GM19035 (cell line): Measurements from ENCODE around the gene TUBB4B.

Experiments
- ATAC-seq: cut with Tn5 transposase; IDR thresholded peaks from one replicate; pipeline ENCODE4 v1.9.1; 2021; ENCODE audit not compliant: unreplicated experiment

The TUBB4B gene

DNA sequence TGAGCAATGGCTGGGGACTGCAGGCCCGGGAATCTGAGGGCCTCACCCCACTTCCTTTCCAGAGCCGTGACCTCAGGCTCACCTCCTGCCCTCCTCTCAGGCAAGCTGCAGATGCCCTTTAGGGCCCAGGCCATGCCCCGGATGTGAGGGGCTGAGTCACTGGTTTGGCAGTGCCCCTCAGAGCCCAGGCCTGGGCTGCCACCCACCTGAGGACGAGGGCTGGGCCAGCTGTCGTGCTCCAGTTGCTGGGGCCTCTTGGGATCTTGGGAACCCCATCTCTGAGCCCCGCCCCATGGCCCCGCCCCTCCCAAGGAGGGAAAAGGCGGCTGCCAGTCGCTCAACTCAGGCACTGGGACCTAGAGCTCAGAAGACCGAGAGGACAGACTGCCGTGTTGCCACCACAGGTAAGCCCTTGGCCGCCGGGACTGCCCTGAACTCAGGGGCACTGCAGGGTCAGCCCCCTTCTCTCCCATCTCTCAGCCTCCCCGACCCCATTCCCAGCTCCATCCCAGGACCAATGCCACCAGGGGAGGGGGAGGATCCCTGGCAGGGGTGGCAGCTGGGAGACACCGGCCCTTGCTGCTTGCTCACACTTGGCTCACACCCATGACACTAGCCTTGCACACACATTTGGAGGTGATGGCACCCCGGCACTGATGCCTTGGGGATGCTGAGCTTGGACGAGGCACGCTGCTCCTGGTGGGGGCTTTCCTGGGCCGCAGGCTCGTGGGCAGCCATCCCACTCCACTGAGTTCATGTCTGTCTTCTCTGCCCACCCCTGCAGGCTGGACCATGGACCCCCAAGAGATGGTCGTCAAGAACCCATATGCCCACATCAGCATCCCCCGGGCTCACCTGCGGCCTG is 16.0 kb upstream of the TUBB4B start, which contains the start of gene CYSRT1:
CYSRT1 (plus strand) TSS at position 345 of the 865 bp plus-strand sequence; CDS start at position 793, 448 bp downstream.
- ATAC-seq: no peak

DNA sequence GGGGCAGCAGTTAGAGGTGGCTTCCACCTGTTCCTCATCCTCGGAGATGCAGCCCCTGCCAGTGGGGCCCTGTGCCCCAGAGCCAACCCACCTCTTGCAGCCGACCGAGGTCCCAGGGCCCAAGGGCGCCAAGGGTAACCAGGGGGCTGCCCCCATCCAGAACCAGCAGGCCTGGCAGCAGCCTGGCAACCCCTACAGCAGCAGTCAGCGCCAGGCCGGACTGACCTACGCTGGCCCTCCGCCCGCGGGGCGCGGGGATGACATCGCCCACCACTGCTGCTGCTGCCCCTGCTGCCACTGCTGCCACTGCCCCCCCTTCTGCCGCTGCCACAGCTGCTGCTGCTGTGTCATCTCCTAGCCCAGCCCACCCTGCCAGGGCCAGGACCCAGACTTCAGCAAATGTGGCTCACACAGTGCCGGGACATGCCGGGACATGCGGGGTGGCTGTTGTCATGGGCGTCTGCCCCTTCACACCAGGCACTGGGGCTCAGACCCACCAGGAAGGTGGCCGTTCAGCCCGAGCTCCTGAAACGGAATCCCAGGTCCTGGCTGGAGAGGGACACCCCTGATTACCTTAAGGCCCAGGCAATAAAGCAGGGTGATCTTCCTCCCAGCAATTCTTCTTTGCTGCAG is 15.3 kb upstream of the TUBB4B start:
- no peak for ATAC-seq

DNA sequence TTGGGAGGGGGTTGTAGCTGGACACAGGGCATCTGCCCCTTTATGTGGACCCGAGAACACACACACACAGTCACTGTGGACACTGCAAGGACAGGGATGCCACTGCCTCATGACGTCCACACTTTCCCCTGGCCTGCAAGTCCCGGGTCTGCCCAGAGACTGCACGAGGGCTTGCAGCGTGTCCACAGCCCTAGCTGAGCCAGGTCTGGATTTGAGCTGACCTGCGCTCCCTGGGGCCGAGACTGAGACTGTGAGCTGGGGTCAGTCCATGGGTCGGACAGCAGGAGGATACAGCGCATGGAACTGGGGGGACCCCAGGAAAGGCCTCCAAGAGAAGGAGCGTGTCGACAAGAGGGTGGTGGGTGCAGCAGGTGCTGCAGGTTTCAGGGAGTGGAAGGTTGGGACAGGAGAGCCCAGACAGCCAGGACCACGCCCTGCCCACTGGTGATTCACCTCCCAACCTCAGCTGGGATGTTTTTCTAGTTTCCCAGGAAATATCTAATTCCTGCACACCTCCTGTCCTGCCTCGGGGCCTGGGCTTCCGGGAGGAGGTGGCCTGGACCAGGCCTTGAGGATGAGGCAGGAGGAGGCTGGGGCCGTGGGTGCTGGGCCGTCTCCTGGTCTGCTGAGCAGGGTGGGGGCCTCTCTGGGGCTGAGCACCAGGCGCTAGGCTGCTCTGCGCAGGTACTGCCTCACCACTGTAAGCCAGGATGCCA is 14.6 kb upstream of the TUBB4B start:
- no peak for ATAC-seq

DNA sequence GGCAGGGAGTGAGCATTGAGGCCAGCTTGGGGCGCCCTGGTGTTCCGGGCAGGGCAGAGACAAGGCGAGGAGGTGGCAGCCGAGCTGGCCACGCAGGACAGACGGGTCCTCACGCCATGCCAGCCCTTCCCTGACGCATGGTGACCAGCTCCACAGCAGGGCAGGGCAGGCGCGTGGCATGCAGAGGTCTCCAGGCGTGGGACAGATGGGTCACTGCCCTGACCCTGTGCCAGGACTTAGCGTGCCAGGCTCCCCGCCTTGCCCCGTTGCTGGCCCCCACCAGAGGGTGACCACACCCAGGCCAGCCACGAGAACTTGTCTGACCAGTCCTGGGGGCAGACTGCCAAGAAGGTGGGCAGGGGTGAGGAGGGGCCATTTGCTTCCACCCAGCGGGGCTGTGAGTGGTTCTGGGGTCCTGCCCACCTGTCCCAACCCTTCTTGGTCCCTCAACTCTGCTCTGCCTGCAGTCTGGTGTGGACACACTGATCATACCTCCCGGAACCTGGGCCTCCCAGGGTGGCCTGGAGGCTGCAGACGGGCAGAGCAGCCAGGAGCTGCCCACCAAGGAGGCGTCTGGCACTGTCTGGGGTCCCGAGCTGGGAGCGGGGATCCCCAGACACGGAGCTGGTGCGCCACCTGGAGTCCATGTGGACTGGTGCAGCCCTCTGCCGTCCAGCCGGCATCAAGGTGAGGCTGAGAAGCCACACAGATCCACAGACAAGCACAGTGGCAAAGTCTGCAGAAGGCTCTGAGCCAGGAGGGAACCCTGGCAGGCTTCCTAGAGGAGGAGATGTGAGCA is 13.8 kb upstream of the TUBB4B start, which contains the start of gene RNF224:
RNF224 (plus strand) TSS at position 449 of the 799 bp plus-strand sequence. CDS start 834 bp downstream, outside the sequence.
- ATAC-seq: no peak

DNA sequence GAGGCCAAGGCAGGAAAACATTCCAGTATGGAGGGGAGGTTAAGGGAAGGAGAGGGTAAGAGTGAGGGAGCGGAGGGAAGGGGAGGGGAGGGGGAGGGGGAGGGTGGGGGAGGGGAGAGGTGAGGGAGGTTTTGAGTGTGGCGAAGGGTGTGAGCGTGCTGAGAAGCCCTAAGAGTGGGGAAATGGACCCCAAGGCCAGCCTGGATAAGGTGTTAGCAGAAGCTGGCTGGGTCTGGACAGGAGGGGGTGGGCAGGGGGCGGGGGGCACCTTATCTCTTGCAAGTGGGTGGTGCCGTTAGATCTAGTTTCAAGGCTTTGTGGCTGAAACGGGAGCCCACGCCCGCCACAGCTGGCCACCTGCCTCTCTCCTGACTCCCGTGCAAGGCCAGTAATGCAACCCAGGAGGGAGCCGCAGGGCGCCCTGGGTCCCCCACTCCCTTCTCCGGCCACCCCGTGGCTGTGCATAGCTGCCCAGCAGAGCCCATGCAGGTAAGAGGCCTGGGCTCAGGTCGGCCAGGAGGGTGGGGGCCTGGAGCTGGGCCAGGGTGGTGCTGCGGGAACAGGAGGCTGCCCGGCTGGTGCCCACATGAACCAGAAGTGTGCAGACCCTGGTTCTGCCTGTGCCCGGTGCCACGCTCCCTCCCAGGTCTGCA is 13.1 kb upstream of the TUBB4B start:
- no peak for ATAC-seq

DNA sequence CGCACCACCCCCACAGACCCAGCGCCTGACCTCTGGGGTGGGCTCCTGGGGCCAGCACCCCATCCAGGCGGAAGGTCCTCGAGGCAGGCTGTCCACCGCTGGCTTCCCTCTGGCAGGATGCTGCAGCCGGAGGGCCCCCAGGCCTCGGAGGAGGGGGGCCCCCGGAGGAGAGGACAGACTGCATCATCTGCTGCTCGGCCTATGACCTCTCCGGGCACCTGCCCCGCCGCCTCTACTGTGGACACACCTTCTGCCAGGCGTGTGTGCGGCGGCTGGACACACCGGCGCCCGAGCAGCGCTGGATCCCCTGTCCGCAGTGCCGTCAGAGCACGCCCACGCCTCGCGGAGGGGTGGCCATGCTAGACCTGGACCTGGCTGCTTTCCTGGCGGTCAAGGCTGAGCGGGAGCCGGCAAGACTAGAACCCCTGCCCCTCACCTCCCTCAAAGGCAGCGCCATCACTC is 12.6 kb upstream of the TUBB4B start:
- ATAC-seq: no peak

DNA sequence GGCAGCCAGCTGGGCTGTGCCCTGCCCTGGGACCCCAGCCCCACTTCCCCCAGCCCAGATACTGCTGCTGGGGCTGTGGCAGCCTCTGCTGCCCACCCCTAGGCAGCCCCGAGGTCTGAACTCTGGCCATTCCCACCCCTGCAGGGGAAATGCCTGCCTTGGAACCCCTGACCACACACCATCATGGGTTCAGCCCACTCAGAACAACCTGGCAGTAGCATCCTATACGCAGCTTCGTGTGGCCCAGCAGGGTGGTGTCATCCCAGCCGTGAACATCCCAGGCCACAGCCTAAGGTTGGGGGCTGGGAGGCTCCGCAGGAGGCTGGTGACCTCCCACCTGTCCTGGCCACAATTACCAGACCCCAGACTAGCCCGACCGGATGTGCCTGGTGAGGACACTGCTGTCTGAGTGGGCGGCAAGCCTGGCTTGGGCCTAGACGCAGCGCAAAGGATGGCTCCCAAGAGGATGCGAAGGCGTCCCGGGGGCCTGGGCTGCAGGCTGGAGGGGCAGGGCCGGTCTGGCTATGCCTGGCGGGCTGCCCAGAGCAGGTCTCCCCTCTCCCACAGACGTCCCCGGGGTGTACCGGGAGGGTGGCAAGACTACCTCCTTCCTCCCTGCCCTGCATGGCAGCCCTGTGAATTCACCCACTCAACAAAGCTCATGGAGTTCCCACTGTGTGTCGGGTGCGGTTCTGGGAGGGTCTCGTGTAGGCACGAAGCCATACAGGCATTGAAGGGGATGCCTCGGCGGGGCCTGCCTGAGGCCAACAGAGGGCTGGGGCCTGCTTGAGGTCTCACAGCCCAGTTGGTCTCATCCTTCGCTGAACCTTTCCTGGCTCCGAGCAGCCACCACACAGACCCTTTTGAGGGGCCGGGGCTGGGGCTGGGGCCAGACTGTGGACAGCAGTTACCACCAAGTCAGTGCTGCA is 11.9 kb upstream of the TUBB4B start:
- no peak for ATAC-seq

DNA sequence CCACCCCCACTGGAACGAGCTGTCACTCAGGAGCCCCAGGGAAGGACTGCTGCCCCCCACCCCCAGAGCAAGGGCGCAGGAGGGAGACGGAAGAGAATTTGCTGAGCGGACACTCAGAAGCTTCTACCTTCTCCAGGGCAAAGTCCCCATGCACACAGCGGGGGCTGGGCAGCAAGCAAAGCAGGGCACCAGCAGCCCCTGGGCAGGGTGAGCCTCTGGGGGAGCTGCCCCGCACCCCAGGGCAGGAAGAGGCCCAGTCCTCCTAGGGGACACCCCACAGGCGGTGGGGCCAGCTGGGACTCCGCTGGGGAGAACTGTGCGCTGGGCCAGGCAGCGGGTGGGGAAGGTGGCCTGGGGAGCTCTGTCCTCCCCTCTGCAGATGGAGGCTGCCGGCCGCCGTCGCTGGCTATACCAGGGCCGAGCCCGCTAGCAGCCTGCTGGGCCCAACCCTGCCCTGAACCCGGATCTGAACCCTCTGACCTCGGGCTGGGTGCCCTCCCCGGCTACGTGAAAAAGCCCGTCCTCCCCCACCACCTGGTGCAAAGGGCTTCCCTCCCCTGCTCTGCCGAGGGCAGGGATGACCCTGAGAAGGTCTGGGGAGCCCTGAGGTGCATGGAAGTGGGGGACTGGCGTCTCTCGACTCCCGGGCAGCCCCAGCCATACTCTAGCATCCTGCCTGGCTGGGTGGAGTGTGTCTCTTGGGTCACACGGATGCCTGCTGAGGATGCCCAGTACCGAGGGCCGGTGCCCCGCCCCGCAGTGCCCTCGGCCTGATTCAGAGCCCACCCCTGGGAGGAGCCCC is 11.0 kb upstream of the TUBB4B start:
- ATAC-seq: no peak

DNA sequence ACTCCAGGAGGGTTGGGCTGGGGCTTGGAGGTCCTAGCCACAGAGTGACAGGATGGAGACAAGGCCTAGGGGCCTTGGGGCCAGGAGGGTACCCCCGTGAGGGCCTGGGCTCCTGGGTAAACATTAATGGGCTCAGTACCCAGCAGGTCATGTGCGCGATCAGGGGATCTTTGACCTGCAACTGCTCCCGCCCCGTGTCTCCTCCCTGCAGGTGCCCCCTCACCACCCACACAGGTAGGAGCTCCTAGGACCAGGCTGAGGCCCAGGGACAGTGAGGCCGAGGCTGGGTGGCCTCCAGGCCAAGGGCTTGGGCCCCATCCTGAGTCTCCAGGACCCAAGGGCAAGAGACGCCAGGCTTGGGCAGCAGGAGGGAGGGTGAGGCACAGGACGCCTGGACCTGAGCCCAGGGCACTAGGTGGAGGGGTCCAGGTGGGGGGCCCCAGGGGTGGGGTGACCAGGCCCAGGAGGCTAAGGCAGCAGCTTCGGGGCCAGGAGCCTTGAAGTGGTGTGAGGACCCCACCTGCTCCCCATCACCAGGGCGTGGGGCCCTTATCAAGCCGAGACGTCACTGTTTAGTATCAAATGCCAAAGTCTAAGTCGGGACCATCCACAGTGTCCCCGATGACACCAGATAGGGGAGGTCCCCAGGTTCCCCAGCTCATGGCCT is 10.2 kb upstream of the TUBB4B start, which contains the start of gene SLC34A3:
SLC34A3 (plus strand) TSS at position 197 of the 667 bp plus-strand sequence. CDS start 802 bp downstream, outside the sequence.
- ATAC-seq: no peak

DNA sequence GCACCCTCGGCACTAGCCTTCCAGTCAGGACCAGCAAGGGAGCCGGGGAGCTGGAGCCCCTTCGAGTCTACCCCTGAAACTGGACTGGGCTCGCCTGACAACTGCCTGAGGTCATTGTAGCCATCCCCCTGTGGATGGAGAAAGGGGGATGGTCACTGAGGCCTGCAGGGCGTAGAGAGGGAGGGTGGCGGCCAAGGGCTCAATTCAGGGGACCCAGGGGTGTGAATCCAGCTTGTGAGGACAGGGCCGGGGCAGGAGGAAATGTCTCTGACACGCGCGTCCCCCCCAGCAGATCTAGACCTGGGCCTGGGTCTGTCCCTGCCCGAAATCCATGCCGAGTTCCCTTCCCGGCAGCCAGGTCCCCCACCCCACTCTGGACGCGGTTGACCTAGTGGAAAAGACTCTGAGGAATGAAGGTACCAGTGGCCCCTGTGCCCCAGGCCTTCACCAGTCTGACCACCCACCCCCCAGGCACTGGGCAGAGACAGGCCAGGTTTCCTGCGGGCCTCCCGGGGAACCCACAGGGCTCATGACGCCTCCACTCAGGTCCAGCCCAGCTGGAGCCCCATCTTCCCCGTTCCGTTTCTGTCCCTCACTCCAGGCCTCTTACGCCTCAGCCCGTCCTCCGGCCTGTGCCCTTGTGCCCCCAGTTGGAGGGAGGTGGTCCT is 9.6 kb upstream of the TUBB4B start:
- no peak for ATAC-seq

DNA sequence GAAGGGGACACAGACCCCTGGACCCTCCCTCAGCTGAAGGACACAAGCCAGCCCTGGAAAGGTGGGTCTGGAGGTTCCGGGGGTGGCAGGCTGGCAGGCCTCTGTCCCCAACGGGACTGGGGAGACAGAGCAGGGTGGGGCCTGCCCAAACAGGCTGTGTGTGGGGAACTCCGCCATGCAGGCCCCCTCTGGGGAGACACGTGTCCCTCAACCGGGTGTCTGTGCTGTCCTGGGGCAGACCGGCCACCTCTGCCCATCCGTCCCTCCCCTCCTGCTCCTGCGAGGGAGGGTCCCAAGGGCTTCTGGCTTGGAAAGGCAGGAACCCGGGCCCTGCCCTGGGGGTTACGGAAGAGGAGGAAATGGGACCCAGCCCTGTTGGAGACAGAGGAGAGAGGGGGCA is 9.0 kb upstream of the TUBB4B start:
- no peak for ATAC-seq

DNA sequence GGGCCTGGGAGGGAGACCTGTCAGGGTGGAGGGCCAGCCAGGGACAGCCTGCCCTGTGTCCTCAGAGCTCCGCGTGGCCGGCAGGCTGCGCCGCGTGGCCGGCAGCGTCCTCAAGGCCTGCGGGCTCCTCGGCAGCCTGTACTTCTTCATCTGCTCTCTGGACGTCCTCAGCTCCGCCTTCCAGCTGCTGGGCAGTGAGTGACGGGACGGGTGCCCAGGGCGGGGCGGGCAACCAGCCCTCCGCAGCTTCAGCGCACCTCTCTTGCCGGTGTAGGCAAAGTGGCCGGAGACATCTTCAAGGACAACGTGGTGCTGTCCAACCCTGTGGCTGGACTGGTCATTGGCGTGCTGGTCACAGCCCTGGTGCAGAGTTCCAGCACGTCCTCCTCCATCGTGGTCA is 8.6 kb upstream of the TUBB4B start:
- no peak for ATAC-seq

DNA sequence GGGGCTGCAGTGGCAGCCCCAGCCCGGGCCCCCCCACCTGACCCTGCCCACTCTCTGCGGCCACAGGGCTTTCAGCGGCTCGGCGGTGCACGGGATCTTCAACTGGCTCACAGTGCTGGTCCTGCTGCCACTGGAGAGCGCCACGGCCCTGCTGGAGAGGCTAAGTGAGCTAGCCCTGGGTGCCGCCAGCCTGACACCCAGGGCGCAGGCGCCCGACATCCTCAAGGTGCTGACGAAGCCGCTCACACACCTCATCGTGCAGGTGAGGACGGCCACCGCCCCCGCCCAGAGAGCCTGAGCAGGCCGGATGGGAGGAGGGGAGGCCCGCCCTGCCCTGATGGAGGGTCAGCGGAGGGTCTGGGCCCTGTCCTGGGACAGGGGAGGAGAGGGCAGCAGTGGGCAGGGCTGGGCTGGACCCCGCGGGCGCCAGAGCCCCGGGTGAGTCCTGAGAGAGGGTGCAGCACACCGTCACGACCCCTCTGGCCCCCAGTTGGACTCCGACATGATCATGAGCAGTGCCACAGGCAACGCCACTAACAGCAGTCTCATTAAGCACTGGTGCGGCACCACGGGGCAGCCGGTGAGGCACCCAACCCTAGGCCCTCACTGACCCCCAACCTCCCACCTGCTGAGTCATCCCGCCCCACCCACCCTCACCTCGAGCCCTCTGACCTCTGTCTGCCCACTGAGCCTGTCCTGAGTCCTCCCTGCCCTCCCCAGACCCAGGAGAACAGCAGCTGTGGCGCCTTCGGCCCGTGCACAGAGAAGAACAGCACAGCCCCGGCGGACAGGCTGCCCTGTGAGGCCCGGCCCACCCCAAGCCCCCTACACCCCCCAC is 7.7 kb upstream of the TUBB4B start:
- ATAC-seq: no peak

DNA sequence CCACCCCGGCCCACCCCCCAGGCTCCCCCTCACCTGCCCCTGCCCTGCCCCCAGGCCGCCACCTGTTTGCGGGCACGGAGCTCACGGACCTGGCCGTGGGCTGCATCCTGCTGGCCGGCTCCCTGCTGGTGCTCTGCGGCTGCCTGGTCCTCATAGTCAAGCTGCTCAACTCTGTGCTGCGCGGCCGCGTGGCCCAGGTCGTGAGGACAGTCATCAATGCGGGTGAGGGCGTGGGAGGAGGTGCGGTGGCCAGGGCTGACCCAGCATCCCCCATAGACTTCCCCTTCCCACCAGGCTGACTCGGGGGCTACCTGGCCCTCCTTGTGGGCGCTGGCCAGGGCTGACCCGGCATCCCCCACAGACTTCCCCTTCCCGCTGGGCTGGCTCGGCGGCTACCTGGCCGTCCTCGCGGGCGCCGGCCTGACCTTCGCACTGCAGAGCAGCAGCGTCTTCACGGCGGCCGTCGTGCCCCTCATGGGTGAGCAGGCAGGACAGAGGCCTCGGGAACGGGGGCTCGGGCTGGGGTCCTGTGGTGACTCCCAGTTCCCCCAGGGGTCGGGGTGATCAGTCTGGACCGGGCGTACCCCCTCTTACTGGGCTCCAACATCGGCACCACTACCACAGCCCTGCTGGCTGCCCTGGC is 6.9 kb upstream of the TUBB4B start:
- no peak for ATAC-seq

DNA sequence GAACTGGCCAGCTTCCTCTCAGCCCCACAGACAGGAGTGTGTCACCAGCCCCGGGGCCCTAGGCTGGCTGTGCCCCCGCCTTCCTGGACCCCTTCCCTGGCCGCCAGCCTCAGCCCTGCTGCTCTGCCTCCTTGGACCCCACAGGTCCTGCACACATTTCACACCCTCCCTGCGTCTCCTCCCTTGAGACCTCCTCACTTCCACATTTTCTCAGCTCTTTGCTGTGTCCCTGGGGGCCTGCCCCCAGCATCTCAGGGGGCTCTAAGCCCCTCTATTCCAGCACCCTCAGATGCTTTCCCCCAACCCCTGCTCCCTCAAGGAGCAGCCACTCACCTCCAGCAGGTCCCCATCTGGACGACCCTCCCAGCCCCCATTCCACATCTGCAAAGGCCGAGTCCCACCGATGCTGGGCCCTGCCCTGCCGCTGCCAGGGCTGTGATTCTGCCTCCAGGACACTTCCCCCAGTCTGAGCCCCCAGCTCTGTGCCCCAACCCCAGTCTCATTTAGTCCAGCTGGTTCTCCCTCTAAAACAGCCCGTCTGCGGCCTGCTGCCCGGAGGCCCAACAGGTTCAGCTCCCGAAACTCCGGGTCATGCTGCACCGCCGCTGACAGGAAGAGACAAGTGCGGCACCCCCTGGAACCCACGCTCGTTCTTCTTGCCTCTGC is 6.2 kb upstream of the TUBB4B start:
- ATAC-seq: no peak
